Activated naive CD4-positive, alpha-beta T cell treated with anti-CD3 and anti-CD28 coated beads, Interleukin-2, amount 50 U/mL, for 72 hours (primary cell): ENCODE results near the gene TRMT1. TPM values are rescaled to one million over a fixed set of nuclear protein-coding genes. Genes with fewer than 3 reads are reported as not detected.
A peak's percentile ranks its signal among the peaks of the same experiment; 100 is the strongest.
"Not testable (repeated sequence)": the region's sequence is repeated elsewhere in the genome, so short reads cannot be mapped to it uniquely, and the experiment has no call there.

ENCODE experiments used
- ATAC-seq, 2 donors: fragments of 150-1000 bp; cut with Tn5 transposase; 2 replicates each; pipeline ENCODE4 v1.10.0; 2021; ENCODE audit warnings: mild to moderate bottlenecking in 2 of 2, moderate library complexity in 2 of 2
- DNase-seq, 2 donors: peaks; one replicate each; pipeline ENCODE4 v3.0.0; 2021 to 2022; ENCODE audit warnings: low spot score in 2 of 2
- H3K27ac Mint-ChIP-seq, 2 donors: one replicate each; pipeline ENCODE4 v1.8.0; 2022; ENCODE audit warnings: mild to moderate bottlenecking in 2 of 2, mixed read lengths in 2 of 2
- H3K36me3 Mint-ChIP-seq, 2 donors: one replicate each; pipeline ENCODE4 v1.8.0; 2022; ENCODE audit warnings: mixed read lengths in 2 of 2
- H3K9me3 Mint-ChIP-seq, 2 donors: one replicate each; pipeline ENCODE4 v1.8.0; 2022; ENCODE audit warnings: mixed read lengths in 2 of 2
- total RNA-seq, 2 donors: library from RNA; stranded (reverse); gene quantifications; one replicate each; pipeline ENCODE4 v1.2.3, GENCODE V29; 2022

The TRMT1 gene
- total RNA-seq, 2 donors from 2014 or later = 65.5 to 82.4 TPM

GRCh38 chr19:13152974-13153568 lies 36.5 kb upstream of the TRMT1 start:
- ATAC-seq (peak; percentile 35 to 41), DNase-seq (peak; percentile 97 to 99)
- peaks cover 50 to 57% of the 10 kb centered on the region in 2 donors for H3K36me3 Mint-ChIP-seq
- H3K9me3 Mint-ChIP-seq = no peaks in the 10 kb centered on the region
- H3K27ac Mint-ChIP-seq = peak overlapping the region; percentile 97 to 100

DNA sequence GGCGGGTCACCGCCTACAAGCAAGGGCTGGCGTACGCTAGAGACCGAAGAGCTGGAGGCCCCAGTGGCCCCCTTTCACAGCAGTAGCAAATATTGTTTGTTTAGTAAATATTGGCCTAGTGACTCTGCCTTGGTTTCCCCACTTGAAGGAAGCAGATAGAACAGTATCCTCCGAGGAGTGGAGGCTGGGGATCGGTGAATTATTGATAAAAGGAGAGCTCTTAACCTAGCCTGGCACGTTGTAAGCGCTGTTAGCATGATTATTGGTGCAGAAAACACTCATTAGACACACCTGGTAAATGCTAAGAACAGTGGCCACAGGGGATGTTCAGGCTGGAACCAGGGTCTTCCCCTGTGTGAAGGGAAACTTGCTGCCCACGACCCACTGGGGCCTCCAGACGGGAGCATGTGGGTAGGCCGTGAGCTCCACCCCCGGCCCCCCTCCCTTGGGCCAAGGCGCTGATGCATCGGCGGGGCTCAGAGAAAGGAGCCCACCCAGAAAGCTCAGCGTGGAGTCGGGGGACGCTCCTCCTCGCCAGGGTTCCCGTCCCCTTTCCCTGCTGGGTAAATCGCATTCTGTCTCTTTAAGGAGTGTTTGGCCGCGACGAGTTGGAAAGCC lies 35.9 kb upstream of the TRMT1 start:
- ATAC-seq (peak; percentile 3 to 23), DNase-seq (peak in 1 of 2 donors; percentile 62)
- peak overlapping the region; percentile 97 to 100 for H3K27ac Mint-ChIP-seq
- no peaks in the 10 kb centered on the region for H3K9me3 Mint-ChIP-seq
- H3K36me3 Mint-ChIP-seq = peaks cover 50 to 57% of the 10 kb centered on the region in 2 donors

DNA sequence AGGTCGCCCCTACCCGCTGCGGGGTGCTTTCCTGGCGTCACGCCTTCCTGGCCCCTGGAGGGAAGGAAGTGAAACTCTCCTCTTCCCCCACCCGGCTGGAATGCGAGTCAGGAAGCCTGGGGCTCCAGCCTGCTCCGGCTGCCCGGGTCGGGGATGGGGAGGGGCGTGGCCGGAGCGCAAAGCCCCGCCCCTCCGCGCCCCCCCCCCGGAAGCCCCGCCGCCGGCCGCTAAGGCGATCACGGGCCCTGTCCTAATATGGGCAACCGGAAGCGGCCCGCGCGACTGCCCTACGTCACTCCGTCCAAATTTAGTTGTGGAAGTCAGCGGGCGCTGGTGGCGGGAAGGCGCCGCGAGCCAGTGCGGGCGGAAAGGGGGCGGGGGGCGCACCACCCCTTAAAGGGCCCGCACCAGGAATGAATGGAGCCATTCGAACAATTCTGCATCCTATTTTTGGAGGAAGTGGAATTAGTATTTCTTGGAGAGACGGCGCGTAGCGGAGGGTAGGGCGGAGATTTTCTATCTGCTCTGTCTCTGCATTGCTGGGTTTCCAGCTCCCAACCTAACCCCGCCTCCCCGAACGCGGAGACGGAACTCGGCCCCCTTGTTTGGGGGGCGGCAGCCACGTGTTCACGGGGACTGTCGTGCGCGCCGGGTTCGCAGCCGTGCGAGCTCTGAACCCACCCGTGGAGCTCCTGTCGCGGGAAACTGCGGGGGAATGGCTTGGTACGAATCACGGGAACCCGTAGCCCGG lies 35.2 kb upstream of the TRMT1 start:
- DNase-seq (peak; percentile 91 to 97), ATAC-seq (peak; percentile 57 to 61)
- Mint-ChIP-seq H3K36me3 (peaks cover 50 to 57% of the 10 kb centered on the region in 2 donors), H3K9me3 (no peaks in the 10 kb centered on the region), H3K27ac (peak overlapping the region; percentile 97 to 100)

DNA sequence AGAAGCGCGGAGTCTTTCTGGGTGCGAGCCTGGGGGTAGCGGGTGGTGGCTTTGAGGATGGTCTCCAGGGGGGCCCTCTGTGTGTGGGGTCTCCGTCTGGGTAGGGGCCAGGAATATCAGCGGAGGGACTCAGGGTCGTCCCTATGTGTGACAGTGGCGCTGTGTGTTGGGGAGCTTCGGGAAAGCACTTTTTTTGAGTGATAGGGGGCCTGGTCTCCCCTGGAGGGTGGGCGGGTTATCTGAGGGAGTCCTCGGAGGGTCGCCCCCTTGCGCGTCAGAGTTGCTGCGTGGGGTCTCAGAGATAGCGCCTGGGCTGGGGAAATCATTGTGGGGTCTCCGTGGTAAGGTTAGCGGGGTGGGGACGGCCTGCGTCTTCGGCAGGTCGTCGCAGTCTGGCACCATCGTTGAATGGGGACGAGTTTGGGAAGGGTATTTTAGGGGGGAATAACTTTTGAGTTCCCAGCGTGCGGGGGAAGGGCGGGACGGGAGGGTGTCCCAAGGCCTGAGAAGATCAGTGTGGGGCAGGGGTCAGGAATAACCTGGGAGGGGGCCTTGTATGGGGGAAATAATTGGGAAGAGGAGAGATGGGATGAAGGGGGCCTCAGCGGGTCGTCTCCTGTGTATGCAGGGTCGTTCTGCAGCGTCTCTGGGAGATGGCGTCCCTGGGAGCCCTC lies 34.5 kb upstream of the TRMT1 start:
- peak in 1 of 2 donors; percentile 31 for DNase-seq
- ATAC-seq = peak in 1 of 2 donors; percentile 5
- Mint-ChIP-seq H3K36me3 (peaks cover 50 to 57% of the 10 kb centered on the region in 2 donors), H3K9me3 (no peaks in the 10 kb centered on the region), H3K27ac (peak overlapping the region; percentile 97 to 98)

- DNase-seq = peak; percentile 90 to 92
- Mint-ChIP-seq H3K36me3 (peaks cover 50 to 57% of the 10 kb centered on the region in 2 donors), H3K27ac (peak within 1 kb of the TSS; percentile 97 to 98), H3K9me3 (no peaks in the 10 kb centered on the region)
- peak; percentile 51 to 56 for ATAC-seq
These were observed 33.8 kb upstream of the TRMT1 start, which contains the start of the genes IER2 and STX10 for GRCh38 chr19:13150187-13150930. IER2 (plus strand) TSS chr19:13150411; CDS start chr19:13153187, 2,776 bp downstream. STX10 (minus strand) TSS chr19:13150375; CDS start chr19:13150173, 202 bp downstream.

DNA sequence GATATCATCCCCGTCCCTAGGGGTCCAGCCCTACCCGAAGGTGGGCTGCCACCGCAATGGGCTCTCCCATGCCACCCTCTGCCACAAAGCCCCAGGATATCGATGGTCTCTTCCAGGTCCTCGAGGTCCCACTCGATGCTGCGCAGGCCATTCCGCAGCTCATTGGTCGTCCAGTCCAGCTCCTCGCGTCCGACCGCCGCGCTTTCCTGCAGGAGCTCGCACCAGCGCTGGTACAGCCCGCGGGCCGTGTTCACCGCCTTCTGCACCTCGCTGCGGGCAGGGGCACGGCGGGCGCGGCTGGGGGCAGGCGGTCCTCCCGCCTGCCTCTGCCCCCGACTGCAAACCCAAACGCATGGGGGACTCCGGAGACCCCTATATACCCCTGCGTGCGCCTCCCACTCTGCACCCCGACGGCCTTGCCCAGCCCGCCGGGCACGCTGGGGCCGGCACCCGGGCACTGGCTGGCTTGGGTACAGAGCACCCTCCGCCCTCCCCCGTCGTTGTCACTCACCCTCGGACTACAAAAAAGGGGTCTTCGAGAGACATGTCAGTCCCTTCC lies 33.2 kb upstream of the TRMT1 start:
- Mint-ChIP-seq H3K9me3 (no peaks in the 10 kb centered on the region), H3K27ac (peak overlapping the region; percentile 97 to 98), H3K36me3 (peaks cover 45 to 51% of the 10 kb centered on the region in 2 donors)
- peak in 1 of 2 donors; percentile 2 for ATAC-seq
- DNase-seq = peak in 1 of 2 donors; percentile 47

- not testable (repeated sequence) for H3K9me3 Mint-ChIP-seq, DNase-seq, ATAC-seq
- peaks cover 40 to 46% of the 10 kb centered on the region in 2 donors for H3K36me3 Mint-ChIP-seq
- H3K27ac Mint-ChIP-seq = peak overlapping the region; percentile 65 to 97
These were observed 32.7 kb upstream of the TRMT1 start for GRCh38 chr19:13149173-13149627.

GRCh38 chr19:13146763-13147563 lies 30.4 kb upstream of the TRMT1 start:
- no peaks in the 10 kb centered on the region for H3K9me3 Mint-ChIP-seq
- peaks cover 18 to 27% of the 10 kb centered on the region in 2 donors for H3K36me3 Mint-ChIP-seq
- no peak for DNase-seq
- no peak for ATAC-seq
- no peak overlapping the region for H3K27ac Mint-ChIP-seq

GRCh38 chr19:13139633-13140311 lies 23.2 kb upstream of the TRMT1 start:
- Mint-ChIP-seq H3K9me3 (no peaks in the 10 kb centered on the region), H3K36me3 (no peaks in the 10 kb centered on the region), H3K27ac (no peak overlapping the region)
- no peak for DNase-seq
- ATAC-seq = no peak

- Mint-ChIP-seq H3K27ac (no peak overlapping the region), H3K9me3 (no peaks in the 10 kb centered on the region), H3K36me3 (no peaks in the 10 kb centered on the region)
- DNase-seq (no peak), ATAC-seq (no peak)
These were observed 22.3 kb upstream of the TRMT1 start for GRCh38 chr19:13138916-13139198.

- DNase-seq = no peak
- peaks cover 0 to 2% of the 10 kb centered on the region in 2 donors for H3K36me3 Mint-ChIP-seq
- no peaks in the 10 kb centered on the region for H3K9me3 Mint-ChIP-seq
- H3K27ac Mint-ChIP-seq = no peak overlapping the region
- ATAC-seq = no peak
These were observed 21.8 kb upstream of the TRMT1 start for GRCh38 chr19:13138171-13138915.

GRCh38 chr19:13137290-13137794 lies 20.8 kb upstream of the TRMT1 start:
- ATAC-seq = no peak
- DNase-seq = no peak
- Mint-ChIP-seq H3K27ac (no peak overlapping the region), H3K9me3 (no peaks in the 10 kb centered on the region), H3K36me3 (peaks cover 0 to 10% of the 10 kb centered on the region in 2 donors)

GRCh38 chr19:13135068-13136062 lies 18.8 kb upstream of the TRMT1 start:
- Mint-ChIP-seq H3K9me3 (no peaks in the 10 kb centered on the region), H3K36me3 (peaks cover 0 to 16% of the 10 kb centered on the region in 2 donors), H3K27ac (peak overlapping the region in 1 of 2 donors; percentile 81)
- ATAC-seq = no peak
- no peak for DNase-seq
